Measurements from ENCODE around the gene CANT1.

The CANT1 gene

GRCh38 chr17:78953356-78954350 lies 55.9 kb downstream of the CANT1 start:
- no peaks in the 10 kb centered on the region for H4K20me1 ChIP-seq (ENCODE audit: insufficient read depth, low read length)
- peaks cover 8% of the 10 kb centered on the region for H3K4me1 ChIP-seq (ENCODE audit: low read length)
- no peaks in the 10 kb centered on the region for H3K27me3 ChIP-seq (ENCODE audit: low read depth, low read length)
- H3K9me3 ChIP-seq (ENCODE audit: insufficient read depth, low read length): 0 out of 2 replicates have a peak, but pooled peaks cover 10% of the 10 kb centered on the region
- H3K9ac ChIP-seq (ENCODE audit: low read length): no peak overlapping the region
- H3K79me2 ChIP-seq (ENCODE audit: low read length): no peaks in the 10 kb centered on the region
- no peak overlapping the region for H3K4me3 ChIP-seq (ENCODE audit: low read length)
- no peak overlapping the region for H3K27ac ChIP-seq (ENCODE audit: low read length)
- no peak overlapping the region for H3K4me2 ChIP-seq (ENCODE audit: low read length)
- TF ChIP-seq EZH2phosphoT487 (IDR thresholded peaks at IDR 0.05; ENCODE audit: low read depth): no peak
- H3K36me3 ChIP-seq (replicated peaks; ENCODE audit: low read depth, low read length): no peaks in the 10 kb centered on the region
- H2AFZ ChIP-seq (ENCODE audit: low read depth, low read length): no peak overlapping the region

GRCh38 chr17:78952706-78953105 lies 56.9 kb downstream of the CANT1 start:
- no peak overlapping the region for H2AFZ ChIP-seq (ENCODE audit: low read depth, low read length)
- 0 out of 2 replicates have a peak, but pooled peaks cover 10% of the 10 kb centered on the region for H3K9me3 ChIP-seq (ENCODE audit: insufficient read depth, low read length)
- no peak for TF ChIP-seq EZH2phosphoT487 (IDR thresholded peaks at IDR 0.05; ENCODE audit: low read depth)
- no peak for TF ChIP-seq CTCF (IDR thresholded peaks at IDR 0.05; ENCODE audit: low read depth, low read length)
- H4K20me1 ChIP-seq (ENCODE audit: insufficient read depth, low read length): no peaks in the 10 kb centered on the region
- H3K4me3 ChIP-seq (ENCODE audit: low read length): no peak overlapping the region
- H3K9ac ChIP-seq (ENCODE audit: low read length): no peak overlapping the region
- no peak overlapping the region for H3K27ac ChIP-seq (ENCODE audit: low read length)
- H3K4me1 ChIP-seq (ENCODE audit: low read length): peaks cover 8% of the 10 kb centered on the region
- H3K27me3 ChIP-seq (ENCODE audit: low read depth, low read length): no peaks in the 10 kb centered on the region
- no peak overlapping the region for H3K4me2 ChIP-seq (ENCODE audit: low read length)
- H3K36me3 ChIP-seq (replicated peaks; ENCODE audit: low read depth, low read length): no peaks in the 10 kb centered on the region
- no peaks in the 10 kb centered on the region for H3K79me2 ChIP-seq (ENCODE audit: low read length)

- no peak overlapping the region for H3K27ac ChIP-seq (ENCODE audit: low read length)
- peaks cover 8% of the 10 kb centered on the region for H3K4me1 ChIP-seq (ENCODE audit: low read length)
- H3K4me3 ChIP-seq (ENCODE audit: low read length): no peak overlapping the region
- H3K9me3 ChIP-seq (ENCODE audit: insufficient read depth, low read length): 0 out of 2 replicates have a peak, but pooled peaks cover 10% of the 10 kb centered on the region
- H4K20me1 ChIP-seq (ENCODE audit: insufficient read depth, low read length): no peaks in the 10 kb centered on the region
- no peak overlapping the region for H3K4me2 ChIP-seq (ENCODE audit: low read length)
- H3K79me2 ChIP-seq (ENCODE audit: low read length): no peaks in the 10 kb centered on the region
- no peak overlapping the region for H2AFZ ChIP-seq (ENCODE audit: low read depth, low read length)
- TF ChIP-seq CTCF (IDR thresholded peaks at IDR 0.05; ENCODE audit: low read depth, low read length) (no peak), EZH2phosphoT487 (IDR thresholded peaks at IDR 0.05; ENCODE audit: low read depth) (no peak)
- no peaks in the 10 kb centered on the region for H3K36me3 ChIP-seq (replicated peaks; ENCODE audit: low read depth, low read length)
- H3K27me3 ChIP-seq (ENCODE audit: low read depth, low read length): no peaks in the 10 kb centered on the region
- H3K9ac ChIP-seq (ENCODE audit: low read length): no peak overlapping the region
Measured at GRCh38 chr17:78951967-78952551, 57.5 kb downstream of the CANT1 start.

GRCh38 chr17:78950870-78951269 lies 58.7 kb downstream of the CANT1 start:
- TF ChIP-seq CTCF (IDR thresholded peaks at IDR 0.05; ENCODE audit: low read depth, low read length) (no peak), EZH2phosphoT487 (IDR thresholded peaks at IDR 0.05; ENCODE audit: low read depth) (no peak)

More at GRCh38 chr17:78950870-78951269, 58.7 kb downstream of the CANT1 start:
- Histone ChIP-seq H3K27me3 (ENCODE audit: low read depth, low read length) (no peaks in the 10 kb centered on the region), H3K9me3 (ENCODE audit: insufficient read depth, low read length) (0 out of 2 replicates have a peak, but pooled peaks cover 10% of the 10 kb centered on the region), H3K4me1 (ENCODE audit: low read length) (peaks cover 8% of the 10 kb centered on the region), H3K4me3 (ENCODE audit: low read length) (no peak overlapping the region), H3K27ac (ENCODE audit: low read length) (no peak overlapping the region), H3K9ac (ENCODE audit: low read length) (no peak overlapping the region), H4K20me1 (ENCODE audit: insufficient read depth, low read length) (no peaks in the 10 kb centered on the region), H2AFZ (ENCODE audit: low read depth, low read length) (no peak overlapping the region), H3K4me2 (ENCODE audit: low read length) (no peak overlapping the region), H3K36me3 (replicated peaks; ENCODE audit: low read depth, low read length) (no peaks in the 10 kb centered on the region), H3K79me2 (ENCODE audit: low read length) (no peaks in the 10 kb centered on the region)

Measured in OCI-LY3 (cell line).